Epidermal melanocyte (primary cell): ENCODE measurements around the gene TECTB.

Experiments used
- DNase-seq: peaks from one replicate; pipeline ENCODE4 v3.0.0; 2011; ENCODE audit warnings: low spot score; ENCODE audit not compliant: insufficient read length

The TECTB gene

DNA sequence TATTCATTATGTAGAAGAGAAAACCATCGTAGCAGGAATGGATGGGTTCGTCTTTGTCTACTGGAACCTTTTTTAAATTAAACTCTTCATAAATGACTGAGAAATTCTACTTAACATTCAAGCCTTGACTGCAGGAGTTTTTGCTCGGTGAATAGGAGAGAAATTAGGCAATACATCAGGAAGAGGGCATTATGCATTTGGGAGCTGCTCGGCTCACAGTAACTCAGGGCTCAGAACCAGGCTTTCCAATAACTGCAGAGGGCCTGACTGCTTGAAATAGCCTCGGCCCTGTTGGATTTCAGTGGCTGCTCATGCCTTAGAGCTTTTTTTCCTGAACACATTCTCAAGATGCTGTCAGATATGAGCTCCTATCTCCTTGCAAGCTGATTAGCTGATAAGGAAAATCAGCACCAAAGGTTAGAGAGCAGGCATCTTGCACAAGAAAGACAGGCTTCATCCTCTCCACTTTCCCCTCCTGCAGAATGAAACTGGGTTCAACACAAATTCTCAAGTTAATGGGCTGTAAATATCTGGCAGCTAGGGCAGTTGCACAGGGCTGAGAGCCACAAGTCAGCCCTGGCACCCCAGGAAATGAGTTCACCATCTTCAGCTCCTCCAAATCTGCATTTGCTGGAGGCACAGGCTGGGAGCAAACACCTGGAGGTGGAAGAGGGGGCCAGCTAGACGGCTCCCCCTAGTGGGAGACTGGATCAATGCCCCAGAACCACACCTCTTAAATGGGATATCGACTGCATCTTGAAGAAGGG lies 24.3 kb downstream of the TECTB start:
- peak; percentile 55 for DNase-seq

DNA sequence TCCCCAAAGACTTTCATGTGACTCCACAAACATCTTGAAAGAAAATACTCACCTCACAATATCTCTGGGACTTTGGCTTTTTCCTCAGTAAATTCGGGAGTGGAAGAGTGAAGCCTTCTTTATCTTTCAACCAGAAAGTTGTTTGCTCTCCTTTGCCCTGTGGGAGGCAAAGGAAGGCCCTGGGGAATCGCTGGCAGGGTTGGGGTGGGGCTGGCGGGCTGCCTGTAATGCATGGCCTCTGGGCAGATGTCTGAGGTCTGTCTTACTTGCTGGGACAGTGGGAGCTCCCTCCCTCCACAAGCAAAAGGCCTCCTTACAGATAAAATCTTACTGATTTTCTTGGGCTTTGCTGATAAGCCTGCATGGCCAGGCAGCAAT lies 24.9 kb downstream of the TECTB start:
- no peak for DNase-seq

DNA sequence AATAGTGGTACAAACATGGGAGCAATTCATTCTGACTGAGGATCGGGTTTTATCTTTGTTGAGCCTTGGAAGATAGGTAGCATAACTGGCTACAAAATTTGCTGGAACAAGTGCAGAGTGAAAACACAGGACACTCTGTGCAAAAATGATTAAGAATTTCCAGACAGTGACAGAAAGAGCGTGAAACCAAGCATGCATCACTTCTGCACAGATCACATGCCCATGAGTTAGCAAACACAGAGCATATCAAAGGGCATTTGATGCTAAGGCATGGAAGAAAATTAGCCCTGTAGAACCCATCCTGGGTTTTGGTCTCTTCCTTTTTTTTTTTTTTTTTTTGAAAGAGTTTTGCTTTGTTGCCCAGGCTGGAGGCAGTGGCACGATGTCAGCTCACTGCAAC lies 28.3 kb downstream of the TECTB start:
- no peak for DNase-seq

DNA sequence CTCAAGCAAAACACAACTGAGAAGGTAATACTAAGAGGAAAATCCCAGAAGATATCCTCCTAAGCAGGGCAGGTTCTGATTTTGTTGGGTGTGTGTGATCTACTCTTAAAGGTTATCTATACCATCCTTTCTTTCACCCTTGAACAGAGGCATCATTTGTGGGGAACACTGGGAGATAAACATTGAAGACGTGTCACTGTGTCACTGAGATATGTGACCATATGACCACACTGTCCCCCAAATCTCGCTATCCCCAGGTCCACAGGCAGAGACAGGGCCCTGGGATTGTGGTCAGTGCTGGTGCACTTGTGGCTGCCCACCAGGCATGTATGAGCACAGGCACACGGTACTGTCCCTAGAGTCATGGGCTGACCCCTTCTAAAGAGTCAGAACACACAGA lies 30.0 kb downstream of the TECTB start:
- no peak for DNase-seq

DNA sequence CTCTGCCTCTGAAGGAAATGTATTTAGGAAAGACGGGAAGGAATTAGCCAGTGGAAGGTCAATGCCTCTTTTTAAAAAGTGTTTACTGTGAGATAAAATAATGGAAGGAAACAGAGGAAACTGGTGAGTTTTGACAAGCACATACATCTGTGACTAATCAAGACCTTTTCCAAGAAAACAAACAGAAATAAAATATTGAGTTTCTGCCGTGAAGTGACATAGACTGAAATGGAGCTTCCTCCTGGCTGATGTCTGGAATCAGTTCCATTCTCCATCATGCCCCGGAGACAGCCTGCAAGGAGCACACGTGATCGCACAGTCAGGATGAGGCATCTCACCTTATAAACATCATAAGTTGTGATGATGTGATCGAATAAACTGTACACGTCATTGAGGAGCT lies 30.7 kb downstream of the TECTB start:
- no peak for DNase-seq

DNA sequence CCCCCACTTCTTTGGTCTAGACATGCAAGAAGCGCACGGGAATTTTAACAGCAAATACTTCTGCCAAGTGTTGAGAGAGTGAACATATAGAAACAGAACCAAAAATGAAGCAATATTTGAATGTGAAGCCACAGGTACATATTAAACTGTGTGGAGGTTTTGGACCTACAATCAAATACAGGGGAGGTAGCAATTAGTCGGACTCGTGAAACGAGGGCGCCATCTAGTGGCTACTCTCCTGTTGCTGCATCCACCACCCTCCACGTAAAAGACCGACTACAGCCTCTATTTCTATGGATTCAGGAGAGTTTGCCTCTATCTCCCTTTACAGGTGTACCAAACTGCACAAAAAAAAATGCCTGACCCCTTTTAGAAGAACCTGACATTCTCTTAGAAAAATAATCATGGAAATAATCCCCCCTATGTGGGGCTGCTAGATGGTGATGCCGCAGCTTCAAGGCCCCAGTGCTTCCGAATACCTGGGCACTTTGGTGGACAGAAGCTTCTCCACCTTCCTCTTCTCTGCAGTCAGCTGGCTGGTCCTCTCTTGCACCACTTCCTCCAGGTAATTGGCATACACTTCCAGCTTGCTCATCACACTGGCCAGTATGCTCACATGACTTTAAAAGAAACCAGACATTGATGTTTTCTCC lies 31.7 kb downstream of the TECTB start:
- peak; percentile 69 for DNase-seq

DNA sequence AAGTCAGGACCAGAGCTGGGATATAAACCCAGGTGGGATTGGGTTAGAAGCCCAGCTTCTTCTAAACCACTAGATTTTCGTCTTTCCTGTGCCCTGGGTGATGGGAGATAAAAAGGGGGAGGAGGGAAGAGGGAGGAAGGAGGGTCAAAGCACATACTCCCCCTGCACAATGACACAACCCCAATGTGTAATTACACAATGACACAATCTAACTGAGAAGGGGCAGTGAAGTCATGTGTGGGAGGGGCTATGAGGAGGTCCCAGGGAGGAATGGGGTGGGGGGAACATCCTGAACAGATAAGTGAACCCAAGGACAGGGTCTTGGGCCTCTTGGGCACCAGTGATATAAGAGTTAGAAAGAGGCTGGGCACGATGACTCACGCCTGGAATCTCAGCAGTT lies 44.5 kb downstream of the TECTB start:
- no peak for DNase-seq

DNA sequence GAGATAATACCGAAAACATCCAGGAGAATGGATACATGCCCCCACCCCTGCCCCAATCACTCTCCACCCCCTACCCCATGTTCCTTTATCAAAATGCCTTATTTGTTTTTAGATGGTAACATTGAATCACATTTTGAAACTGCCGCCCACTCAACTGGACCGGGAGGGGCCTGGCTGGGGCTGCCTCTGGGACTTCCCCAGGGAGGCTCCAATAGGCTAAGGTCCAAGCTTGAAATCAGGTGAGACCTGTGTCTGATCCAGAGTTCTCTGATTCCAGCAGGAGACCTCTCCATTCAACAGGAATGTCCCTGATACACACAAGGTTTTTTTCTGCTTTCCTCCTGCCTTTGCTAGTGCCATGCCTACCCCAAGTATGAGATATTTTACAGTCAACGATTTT lies 47.0 kb downstream of the TECTB start:
- no peak for DNase-seq

DNA sequence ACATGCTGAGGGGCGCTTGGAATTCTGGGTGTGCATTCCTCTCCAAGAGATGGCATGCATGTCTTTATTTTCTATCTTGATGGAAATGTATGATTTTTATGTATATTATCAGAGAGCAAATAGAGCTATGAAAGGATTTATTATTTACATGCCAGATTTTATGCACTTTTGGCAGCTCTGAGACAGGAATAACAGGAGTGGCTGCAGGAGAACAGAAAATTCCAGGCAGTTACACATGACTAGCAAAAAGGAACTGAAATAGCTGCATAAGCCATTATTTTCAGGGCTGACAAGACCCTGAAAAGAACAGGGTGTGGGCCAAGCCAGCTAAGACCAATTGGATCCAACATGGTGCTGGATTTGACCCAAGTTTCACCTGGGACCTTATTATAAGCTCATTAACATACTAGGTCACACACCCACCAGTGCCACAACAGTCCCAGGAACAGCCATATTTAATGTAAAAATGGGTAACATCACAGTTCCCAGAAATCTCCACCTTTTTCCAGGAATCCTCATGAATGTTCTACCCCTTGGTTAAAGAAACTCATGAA lies 47.5 kb downstream of the TECTB start:
- DNase-seq, result no peak

DNA sequence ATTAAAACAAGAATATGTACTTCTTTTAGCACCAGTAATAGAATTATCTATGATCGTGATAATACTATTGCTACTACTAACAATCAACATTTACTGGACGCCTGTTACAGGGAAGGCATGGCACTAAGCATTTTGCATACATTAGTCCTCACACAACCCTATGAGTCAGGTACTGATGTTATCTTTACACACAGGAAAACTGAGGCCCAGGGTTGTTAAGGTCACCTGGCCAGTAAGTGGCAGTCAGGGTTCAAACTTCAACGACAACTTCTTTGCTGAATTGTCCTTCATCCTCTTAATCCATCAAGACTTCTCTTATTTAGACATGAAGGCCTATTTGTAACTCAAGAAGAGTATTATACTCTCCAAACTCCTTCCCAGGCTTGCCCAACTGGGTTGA lies 48.8 kb downstream of the TECTB start:
- DNase-seq, result no peak

DNA sequence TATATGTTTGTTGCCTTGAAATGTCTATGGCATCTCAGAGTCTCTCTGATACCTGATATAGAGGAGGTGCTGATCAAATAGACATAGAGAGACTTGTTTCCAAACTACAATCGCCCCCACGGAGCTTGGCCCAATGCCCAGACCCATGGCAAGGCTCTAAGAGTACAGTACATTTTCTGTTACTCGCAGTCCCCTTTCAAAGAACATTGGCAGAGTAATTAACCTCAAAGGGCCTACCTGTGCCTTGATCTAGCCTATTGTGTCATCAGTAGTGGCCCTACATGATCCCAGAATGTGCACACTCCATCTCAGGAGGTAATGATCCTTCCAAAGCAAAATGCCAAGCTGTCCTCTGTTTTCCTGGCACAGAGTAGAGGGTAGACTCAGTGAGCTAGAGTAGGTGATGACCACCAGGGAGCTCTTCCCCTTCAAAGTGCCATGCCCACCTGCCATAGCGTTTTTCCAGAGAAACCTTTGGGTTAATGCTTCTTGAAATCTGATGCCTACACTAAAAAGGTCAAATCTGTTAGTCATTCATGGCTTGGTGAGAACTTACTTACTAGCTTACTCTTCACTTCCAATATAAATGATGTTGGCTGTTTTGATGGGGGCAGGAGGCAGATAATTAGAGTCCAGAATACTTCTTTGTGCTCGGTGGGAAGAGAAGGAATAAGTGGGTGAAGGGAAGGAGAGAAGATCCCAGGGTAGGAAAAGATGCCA lies 49.5 kb downstream of the TECTB start:
- no peak for DNase-seq

DNA sequence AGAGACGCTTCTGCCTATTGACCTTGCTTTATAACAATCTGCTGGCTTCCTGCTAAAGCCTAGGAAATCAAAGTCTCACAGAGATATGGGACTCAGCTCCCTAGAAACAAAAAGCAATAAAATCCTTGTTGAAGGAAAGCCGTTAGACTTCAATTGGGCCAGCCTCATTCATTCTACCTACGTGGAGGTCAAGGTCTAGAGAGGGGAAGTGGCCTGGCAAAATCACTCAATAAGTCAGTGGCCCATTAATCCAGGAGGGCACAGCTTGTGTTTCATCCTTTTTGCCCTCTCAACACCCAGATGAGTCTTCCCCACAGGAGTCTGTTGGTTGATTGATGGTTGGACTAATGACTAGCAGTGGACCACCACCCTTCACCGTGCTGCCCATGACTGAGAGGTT lies 50.3 kb downstream of the TECTB start:
- no peak for DNase-seq

DNA sequence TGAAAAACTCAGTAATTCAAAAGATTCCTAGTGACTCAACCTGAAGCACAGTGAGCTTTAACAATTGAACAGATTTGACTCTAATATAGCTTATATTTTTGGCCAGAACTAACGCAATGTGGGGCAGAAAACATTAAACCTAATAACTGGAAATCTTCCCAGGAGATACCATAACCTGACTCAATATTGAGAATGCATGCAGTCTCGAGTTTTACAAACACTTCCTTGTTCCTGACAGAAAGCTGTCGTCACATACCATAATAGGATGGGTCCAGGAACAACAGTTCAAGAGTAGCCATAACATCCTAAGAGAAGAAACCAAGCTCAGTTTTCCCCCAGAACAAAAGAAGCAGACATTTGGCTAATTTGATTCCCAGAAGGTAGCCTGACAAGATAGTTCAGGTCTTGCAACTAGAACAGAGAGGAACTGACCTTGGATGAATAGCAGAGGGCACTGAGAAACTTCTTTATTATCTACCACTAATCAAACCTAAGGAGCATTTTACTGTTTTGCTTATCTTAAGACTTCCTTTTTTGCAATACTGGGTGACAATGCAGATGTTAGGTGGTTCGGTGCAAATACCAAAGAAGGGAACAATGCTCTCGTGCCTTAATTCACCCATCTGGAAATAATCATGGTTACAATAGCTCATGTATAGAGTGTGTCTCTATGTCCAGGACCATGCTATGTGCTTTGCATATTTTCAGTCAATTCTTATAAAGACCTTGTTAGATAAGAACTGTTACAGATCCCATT lies 52.1 kb downstream of the TECTB start:
- no peak for DNase-seq

DNA sequence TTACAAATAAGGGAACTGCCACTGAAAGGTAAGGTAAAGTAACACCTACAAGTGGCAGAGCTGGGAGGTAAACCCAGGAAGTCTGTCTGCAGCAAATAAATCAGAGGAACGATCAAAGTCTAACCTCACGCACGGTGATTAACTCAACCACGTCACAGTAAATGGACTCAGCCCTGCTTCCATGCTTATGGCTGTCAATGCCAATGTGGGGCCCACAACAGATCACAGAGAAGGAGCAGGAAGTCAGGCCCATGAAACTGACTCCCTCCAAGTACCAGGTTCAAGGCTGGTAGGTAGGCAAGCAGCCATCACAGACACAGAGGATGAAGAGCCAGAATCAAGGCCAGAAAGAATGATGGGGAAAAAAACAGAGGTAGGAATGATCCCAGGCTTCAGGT lies 52.7 kb downstream of the TECTB start:
- DNase-seq, result no peak

DNA sequence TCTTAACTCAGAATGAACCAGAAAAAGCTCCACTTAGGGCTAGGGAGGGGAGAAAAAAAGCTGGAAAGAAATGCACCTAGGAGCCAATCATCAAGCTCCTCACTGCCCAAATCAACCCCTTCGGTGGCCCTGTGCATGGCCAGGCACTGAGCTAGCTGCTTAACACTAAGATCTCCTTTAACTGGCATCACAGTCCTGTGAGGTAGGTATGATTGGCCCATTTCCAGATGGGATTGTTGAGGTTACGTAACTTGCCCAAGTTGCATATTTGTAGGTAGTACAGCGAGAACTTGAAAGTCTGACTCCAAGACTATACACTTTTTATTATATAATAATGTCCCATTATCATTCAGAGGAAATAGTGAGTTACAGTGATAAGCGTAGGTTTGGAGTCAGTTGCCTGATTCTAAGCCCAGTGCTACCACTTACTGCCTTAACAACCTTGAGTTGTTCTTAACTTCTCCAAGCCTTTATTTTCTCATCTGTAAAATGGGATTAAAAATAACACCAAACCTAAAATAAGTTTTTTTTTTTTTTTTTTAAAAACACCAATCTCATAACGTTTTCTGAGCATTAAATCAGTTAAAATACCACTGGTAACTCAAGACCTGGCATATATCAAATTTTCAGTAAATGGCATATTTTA lies 53.5 kb downstream of the TECTB start:
- DNase-seq, result no peak

DNA sequence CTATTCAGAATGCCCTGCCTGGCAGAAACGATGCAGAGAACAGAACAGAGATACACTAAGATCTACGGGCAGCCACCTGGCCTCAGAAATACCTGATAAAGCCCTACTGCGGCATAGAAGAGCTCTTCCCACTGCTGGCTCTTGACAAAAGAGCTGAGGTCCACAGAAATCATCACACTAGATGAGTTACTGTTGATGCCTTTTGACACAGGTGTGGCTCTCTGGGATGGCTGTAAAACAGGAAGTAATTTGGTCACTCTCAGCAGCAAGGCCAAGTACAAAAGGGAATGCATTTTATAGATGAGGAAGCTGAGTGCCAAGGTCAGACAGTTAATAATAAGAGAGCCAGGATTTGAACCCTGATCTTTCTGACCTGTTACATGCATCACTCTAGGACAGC lies 55.8 kb downstream of the TECTB start:
- no peak for DNase-seq

DNA sequence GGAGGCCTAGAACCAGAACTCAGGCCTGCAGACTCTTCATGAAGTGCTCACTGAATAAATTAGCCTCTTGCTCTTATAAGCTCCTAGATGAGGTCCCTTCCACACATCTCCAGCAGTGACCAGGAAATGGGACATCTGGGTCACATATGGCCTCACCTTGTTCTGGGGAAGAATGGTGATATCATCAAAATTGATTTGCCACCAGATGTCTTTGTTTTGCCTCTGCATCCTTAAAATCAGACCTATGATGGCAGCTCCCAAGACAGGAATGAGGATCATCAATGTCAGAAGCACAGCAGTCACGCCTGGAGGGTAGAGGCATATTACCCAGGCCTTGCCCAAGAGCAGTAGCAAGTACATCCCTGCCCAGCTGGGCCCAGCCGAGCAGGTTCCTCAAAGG lies 57.4 kb downstream of the TECTB start:
- DNase-seq, result no peak

DNA sequence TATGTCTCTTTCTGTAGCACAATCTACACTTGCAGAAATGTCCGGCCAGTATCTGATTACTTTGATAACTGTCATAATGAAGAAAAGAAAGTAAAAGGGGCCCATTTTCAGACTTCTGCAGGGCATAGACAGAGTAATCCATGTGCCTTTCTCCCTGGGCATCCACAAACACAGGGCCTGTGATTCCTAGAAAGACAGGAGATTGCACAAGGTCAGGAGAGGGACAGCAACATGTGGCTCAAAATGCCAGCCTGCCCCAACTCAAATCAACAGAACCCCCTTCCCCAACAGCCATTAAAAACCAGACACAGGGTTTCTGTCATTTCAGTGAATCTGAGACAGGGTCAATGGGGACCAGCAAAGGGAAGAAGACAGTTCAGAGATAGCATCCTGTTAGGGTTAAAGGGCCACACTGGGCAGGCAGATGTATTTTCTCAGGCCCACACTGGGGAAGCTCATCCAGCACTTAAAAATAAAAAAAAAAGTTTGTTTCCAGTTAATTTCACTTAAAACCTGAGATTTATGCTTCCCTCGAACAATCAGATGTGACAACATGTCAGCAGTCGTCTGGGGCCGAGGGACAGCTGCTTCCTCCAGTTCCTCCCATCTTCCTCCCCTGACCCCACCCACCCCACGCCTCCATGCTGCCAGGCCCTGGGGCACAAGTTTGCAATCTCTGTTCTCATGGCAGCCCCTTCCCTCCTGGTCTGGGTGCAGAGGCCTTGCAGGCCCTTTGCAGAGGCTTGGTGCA lies 60.0 kb downstream of the TECTB start:
- DNase-seq, result no peak

DNA sequence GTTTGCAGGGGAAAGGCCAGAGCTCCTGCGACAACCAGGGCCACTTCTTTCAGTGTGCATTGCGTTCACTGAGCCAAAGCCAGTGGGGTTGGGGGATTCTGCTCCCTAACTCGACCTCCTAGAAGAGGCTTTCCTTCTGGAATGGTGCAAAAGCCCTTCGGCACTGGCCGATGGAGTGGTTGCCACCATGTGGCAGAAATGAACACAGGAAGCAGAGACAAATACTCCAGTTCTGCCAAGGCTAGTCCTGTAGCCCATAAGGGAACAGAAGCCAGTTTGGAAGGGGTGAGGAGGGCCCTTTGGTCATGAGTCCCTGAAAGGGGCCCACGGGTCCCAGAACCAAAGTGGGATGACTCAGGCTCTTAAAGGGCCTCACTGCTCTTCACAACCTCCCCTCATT lies 61.1 kb downstream of the TECTB start:
- no peak for DNase-seq

DNA sequence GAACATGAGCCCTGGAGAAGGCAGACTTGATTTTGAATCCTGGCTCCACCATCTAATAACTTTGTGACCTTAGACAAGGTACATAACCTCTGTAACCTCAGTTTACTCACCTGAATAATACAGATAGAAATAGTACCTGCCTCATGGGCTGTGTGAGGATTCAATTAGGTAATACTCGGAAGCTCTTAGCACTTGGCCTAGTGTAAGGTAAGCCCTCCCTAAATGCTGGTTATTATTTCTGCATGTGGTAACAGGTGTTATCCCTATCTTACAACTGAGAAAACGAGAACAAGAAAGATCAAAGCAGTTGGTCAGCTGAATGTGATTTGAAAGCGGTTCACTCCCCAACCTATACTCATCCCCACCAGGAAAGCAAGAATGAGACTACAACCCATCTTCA lies 62.0 kb downstream of the TECTB start:
- DNase-seq, result no peak
